Activated CD8-positive, alpha-beta T cell treated with anti-CD3 and anti-CD28 coated beads, Interleukin-2, amount 10 ng/mL, durations not matched to agents 7 days and 5 days (primary cell): ENCODE results near the gene HM13. TPM values are rescaled to one million over a fixed set of nuclear protein-coding genes. Genes with fewer than 3 reads are reported as not detected.
A peak's percentile ranks its signal among the peaks of the same experiment; 100 is the strongest.

Source experiments
- ATAC-seq: fragments of 150-1000 bp; cut with Tn5 transposase; one replicate; pipeline ENCODE4 v1.10.0; 2021; ENCODE audit warnings: moderate library complexity
- CTCF ChIA-PET: fragments of 350-600 bp; sonication (Branson Sonifier 250); formaldehyde crosslinking; loops from one replicate; lab custom pipeline; 2021; ENCODE audit warnings: antibody characterized with exemption; lab: Charles Lee
- POLR2A ChIA-PET: fragments of 350-600 bp; sonication (Branson Sonifier 250); formaldehyde crosslinking; loops from one replicate; lab custom pipeline; 2021; ENCODE audit warnings: antibody characterized with exemption; lab: Charles Lee
- DNase-seq: peaks from one replicate; pipeline ENCODE4 v3.0.0-alpha.2; 2020
- H3K27ac Mint-ChIP-seq: one replicate; pipeline ENCODE4 v1.8.0; 2021; ENCODE audit warnings: mild to moderate bottlenecking, mixed read lengths
- H3K27me3 Mint-ChIP-seq: one replicate; pipeline ENCODE4 v1.8.0; 2021; ENCODE audit warnings: low read depth, mixed read lengths
- H3K36me3 Mint-ChIP-seq: one replicate; pipeline ENCODE4 v1.8.0; 2021; ENCODE audit warnings: low read depth, mixed read lengths
- H3K4me1 Mint-ChIP-seq: one replicate; pipeline ENCODE4 v1.8.0; 2021; ENCODE audit warnings: low read depth, mixed read lengths
- H3K4me3 Mint-ChIP-seq: one replicate; pipeline ENCODE4 v1.8.0; 2021; ENCODE audit warnings: mild to moderate bottlenecking, mixed read lengths
- H3K9me3 Mint-ChIP-seq: one replicate; pipeline ENCODE4 v1.8.0; 2022; ENCODE audit warnings: mixed read lengths; ENCODE audit not compliant: insufficient read depth
- total RNA-seq, 2 experiments: library from RNA; stranded (reverse); gene quantifications; one replicate each; pipeline ENCODE4 v1.2.3, GENCODE V29; 2021

HM13 gene
- total RNA-seq, 2 experiments from 2014 or later = 117 to 127 TPM

GRCh38 chr20:31547017-31547675 is 32.9 kb downstream of the HM13 start:
- ChIA-PET CTCF (interaction anchor here (1.4 to 5.3 kb wide), 7 partner anchors 10 to 176 kb away, joined by 4 to 45 read pairs (median 5); partner anchors contain the start of gene BCL2L1), POLR2A (interaction anchor here (0.7 to 1.7 kb wide), 4 partner anchors 14 to 56 kb away, joined by 3 to 4 read pairs (median 3); no protein-coding TSS in a partner anchor)
- Mint-ChIP-seq H3K9me3 (no peaks in the 10 kb centered on the region), H3K36me3 (peaks cover 67% of the 10 kb centered on the region), H3K4me1 (peaks cover 30% of the 10 kb centered on the region), H3K27me3 (no peaks in the 10 kb centered on the region), H3K27ac (peak overlapping the region; percentile 98), H3K4me3 (peak overlapping the region; percentile 87)
- peak; percentile 87 for DNase-seq
- peak; percentile 79 for ATAC-seq

GRCh38 chr20:31547720-31548298 is 33.6 kb downstream of the HM13 start:
- Mint-ChIP-seq H3K4me1 (peaks cover 24% of the 10 kb centered on the region), H3K27ac (peak overlapping the region; percentile 98), H3K27me3 (no peaks in the 10 kb centered on the region), H3K4me3 (peak overlapping the region; percentile 87), H3K9me3 (no peaks in the 10 kb centered on the region), H3K36me3 (peaks cover 67% of the 10 kb centered on the region)
- ATAC-seq = no peak
- ChIA-PET POLR2A (interaction anchor here (1.1 to 1.7 kb wide), 3 partner anchors 14 to 55 kb away, joined by 3 to 4 read pairs (median 3); no protein-coding TSS in a partner anchor), CTCF (interaction anchor here (1.4 to 5.3 kb wide), 8 partner anchors 10 to 176 kb away, joined by 3 to 45 read pairs (median 5); partner anchors contain the start of gene BCL2L1)
- no peak for DNase-seq

DNA sequence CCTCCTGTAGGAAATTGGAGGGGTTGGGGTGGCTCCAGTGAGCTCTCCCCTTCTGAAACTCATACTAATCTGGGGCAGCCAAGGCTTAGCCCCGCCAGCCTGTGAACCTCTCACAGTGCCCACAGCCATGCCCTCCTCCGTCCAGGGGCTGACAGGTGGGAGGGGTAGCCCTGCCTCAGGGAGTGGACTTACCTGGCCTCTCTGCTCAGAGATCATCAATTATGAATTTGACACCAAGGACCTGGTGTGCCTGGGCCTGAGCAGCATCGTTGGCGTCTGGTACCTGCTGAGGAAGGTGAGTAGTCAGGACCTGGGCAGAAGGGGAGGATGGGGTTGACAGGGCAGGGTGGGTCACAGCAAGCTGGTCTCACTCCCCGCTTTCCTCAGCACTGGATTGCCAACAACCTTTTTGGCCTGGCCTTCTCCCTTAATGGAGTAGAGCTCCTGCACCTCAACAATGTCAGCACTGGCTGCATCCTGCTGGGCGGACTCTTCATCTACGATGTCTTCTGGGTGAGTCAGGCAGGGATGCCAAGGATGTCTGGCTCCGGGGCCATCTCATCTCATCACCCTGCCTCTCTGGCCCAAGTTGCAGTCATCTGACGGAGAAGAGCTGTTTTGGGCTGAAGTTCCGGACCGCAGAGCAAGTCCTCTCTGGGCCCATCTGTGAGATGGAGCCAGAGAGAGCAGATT is 34.7 kb downstream of the HM13 start:
- Mint-ChIP-seq H3K9me3 (no peaks in the 10 kb centered on the region), H3K4me3 (peak overlapping the region; percentile 87), H3K27ac (peak overlapping the region; percentile 98), H3K27me3 (no peaks in the 10 kb centered on the region), H3K4me1 (peaks cover 21% of the 10 kb centered on the region), H3K36me3 (peaks cover 63% of the 10 kb centered on the region)
- DNase-seq = no peak
- CTCF ChIA-PET = interaction anchor here (1.5 to 5.3 kb wide), 5 partner anchors 8 to 112 kb away, joined by 3 to 45 read pairs (median 4); no protein-coding TSS in a partner anchor
- POLR2A ChIA-PET = no interaction called here
- ATAC-seq = no peak

GRCh38 chr20:31549513-31549880 is 35.3 kb downstream of the HM13 start:
- POLR2A ChIA-PET = no interaction called here

DNA sequence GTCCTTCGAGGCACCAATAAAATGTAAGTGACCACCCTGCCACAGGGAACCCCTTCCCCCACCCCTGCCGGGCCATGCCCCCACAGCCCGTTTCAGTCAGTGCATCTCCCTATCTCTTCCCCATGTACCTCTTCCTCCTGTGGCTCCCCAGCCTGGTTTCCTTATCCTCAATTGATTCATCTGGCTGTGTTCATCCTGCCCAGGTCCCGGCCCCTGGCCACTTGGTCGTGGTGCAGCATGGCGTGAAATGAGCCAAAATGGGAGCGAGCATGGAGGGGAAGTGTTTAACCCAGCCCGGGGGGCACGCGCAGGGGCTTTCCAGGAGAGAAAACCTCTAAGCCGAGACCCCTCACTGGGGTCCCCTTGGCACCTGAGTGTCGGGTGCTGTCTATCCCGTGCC is 35.9 kb downstream of the HM13 start:
- Mint-ChIP-seq H3K27me3 (no peaks in the 10 kb centered on the region), H3K9me3 (no peaks in the 10 kb centered on the region), H3K4me3 (no peak overlapping the region), H3K4me1 (peaks cover 17% of the 10 kb centered on the region), H3K27ac (no peak overlapping the region), H3K36me3 (peaks cover 60% of the 10 kb centered on the region)
- POLR2A ChIA-PET = no interaction called here
- CTCF ChIA-PET = interaction anchor here (1.5 to 4.6 kb wide), 3 partner anchors 13 to 62 kb away, joined by 3 to 34 read pairs (median 17); no protein-coding TSS in a partner anchor
- ATAC-seq (no peak), DNase-seq (no peak)

More at GRCh38 chr20:31549513-31549880, 35.3 kb downstream of the HM13 start:
- Mint-ChIP-seq H3K36me3 (peaks cover 58% of the 10 kb centered on the region), H3K27me3 (no peaks in the 10 kb centered on the region), H3K9me3 (no peaks in the 10 kb centered on the region), H3K4me1 (peaks cover 18% of the 10 kb centered on the region), H3K27ac (peak overlapping the region; percentile 25), H3K4me3 (no peak overlapping the region)
- DNase-seq = no peak
- ATAC-seq = no peak
- CTCF ChIA-PET = interaction anchor here (1.5 to 5.3 kb wide), 4 partner anchors 8 to 63 kb away, joined by 3 to 45 read pairs (median 14); no protein-coding TSS in a partner anchor

GRCh38 chr20:31551163-31552081 is 37.2 kb downstream of the HM13 start:
- ATAC-seq (no peak), DNase-seq (no peak)
- CTCF ChIA-PET = interaction anchor here (0.9 to 4.6 kb wide), 6 partner anchors 9 to 172 kb away, joined by 3 to 34 read pairs (median 12); no protein-coding TSS in a partner anchor
- Mint-ChIP-seq H3K4me1 (peaks cover 13% of the 10 kb centered on the region), H3K9me3 (no peaks in the 10 kb centered on the region), H3K27ac (no peak overlapping the region), H3K4me3 (no peak overlapping the region), H3K36me3 (peaks cover 57% of the 10 kb centered on the region), H3K27me3 (no peaks in the 10 kb centered on the region)
- POLR2A ChIA-PET = no interaction called here

DNA sequence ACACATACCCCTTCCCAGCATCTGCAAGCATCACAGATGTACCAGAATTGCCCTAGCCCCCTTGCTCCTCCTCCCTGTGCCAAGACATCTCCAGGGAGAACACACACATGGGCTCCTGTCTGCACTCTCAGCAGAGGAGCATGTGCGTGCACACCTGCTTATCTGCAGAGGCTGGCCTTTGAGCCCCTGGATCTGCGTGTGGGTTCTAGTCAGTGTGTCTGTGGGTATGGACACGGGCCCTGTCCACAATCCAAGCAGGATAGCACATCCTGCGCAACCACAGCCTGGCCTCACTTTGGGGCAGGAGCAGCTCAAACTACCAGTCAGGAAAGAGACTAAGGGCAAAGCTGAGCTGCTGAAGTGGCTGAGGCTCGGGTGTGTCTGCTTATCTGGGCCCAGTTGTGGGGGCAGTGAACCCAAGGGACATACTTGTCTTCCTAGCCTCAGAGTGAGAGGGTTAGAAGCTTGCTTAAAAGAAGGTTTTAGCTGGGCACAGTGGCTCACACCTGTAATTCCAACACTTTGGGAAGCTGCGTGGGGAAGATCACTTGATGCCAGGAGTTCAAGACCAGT is 41.0 kb downstream of the HM13 start:
- H3K27me3 Mint-ChIP-seq = no peaks in the 10 kb centered on the region
- H3K36me3 Mint-ChIP-seq = peaks cover 48% of the 10 kb centered on the region
- CTCF ChIA-PET = interaction anchor here (2.2 to 23.7 kb wide), 3 partner anchors 8 to 55 kb away, joined by 8 to 901 read pairs (median 130); partner anchors contain the start of gene ID1
- peaks cover 19% of the 10 kb centered on the region for H3K4me1 Mint-ChIP-seq
- peak overlapping the region; percentile 20 for H3K27ac Mint-ChIP-seq
- DNase-seq = no peak
- no peak for ATAC-seq
- POLR2A ChIA-PET = no interaction called here
- H3K4me3 Mint-ChIP-seq = no peak overlapping the region
- H3K9me3 Mint-ChIP-seq = no peaks in the 10 kb centered on the region

DNA sequence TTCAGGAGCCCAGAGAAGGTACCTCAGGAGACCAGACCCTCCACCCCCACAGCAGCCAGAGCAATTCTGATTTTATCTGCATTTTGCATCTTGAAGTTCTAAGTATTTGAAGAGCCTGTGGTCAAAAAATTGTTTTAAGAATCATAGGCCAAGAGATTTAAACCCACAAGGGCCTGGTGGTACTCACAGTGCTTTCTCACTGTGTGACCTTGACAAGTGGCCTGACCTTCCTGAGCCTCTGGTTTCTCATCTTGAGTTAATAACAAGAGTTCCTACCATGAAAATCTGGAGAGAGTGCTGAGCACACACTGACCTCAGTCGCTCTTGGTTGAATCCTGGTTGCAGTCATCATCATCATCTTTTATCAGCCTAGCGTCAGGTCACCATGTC is 45.5 kb downstream of the HM13 start:
- ChIA-PET CTCF (interaction anchor here (0.7 to 23.7 kb wide), 15 partner anchors 8 to 169 kb away, joined by 3 to 901 read pairs (median 14); partner anchors contain the start of gene ID1), POLR2A (interaction anchor here (1.0 kb wide), 1 partner anchor 13 kb away, joined by 3 read pairs; no protein-coding TSS in a partner anchor)
- DNase-seq = no peak
- peaks cover 65% of the 10 kb centered on the region for H3K36me3 Mint-ChIP-seq
- peak overlapping the region; percentile 78 for H3K27ac Mint-ChIP-seq
- peak; percentile 11 for ATAC-seq
- no peaks in the 10 kb centered on the region for H3K27me3 Mint-ChIP-seq
- peaks cover 24% of the 10 kb centered on the region for H3K4me1 Mint-ChIP-seq
- no peak overlapping the region for H3K4me3 Mint-ChIP-seq
- no peaks in the 10 kb centered on the region for H3K9me3 Mint-ChIP-seq

DNA sequence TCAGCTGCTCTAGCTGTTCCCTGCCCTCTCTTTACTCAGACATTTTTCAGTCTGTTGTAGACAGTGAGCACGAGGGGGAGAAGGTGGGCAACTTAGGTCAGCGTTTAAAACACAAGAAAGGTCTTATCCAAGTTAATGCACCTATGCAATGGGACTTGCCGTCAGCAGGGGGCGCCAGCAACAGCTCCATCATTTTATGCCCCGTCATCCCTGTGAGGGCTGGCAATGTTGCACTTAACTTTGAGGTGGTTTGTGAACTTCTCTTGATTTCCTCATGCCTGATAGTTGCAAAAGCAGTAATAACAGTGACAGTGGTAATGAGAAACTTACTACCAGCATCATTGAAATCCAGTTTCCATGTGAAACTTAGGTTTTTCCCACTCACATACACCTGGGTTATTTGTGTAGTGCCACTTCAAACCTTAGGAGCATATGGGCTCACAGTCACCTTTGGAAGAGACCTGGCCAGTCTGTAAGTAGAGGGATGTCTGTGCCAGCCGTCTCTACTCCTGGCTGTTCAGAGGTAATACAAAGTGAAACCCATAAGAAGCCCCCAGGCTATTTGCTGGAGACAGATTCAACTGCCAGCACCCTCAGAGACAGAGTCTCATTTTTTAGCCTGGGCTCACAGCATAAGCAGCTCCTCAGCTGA is 46.0 kb downstream of the HM13 start:
- Mint-ChIP-seq H3K27ac (peak overlapping the region; percentile 78), H3K36me3 (peaks cover 61% of the 10 kb centered on the region), H3K27me3 (no peaks in the 10 kb centered on the region), H3K9me3 (no peaks in the 10 kb centered on the region), H3K4me3 (no peak overlapping the region), H3K4me1 (peaks cover 24% of the 10 kb centered on the region)
- ChIA-PET POLR2A (interaction anchor here (1.0 kb wide), 1 partner anchor 13 kb away, joined by 3 read pairs; no protein-coding TSS in a partner anchor), CTCF (interaction anchor here (0.7 to 23.7 kb wide), 18 partner anchors 9 to 168 kb away, joined by 3 to 901 read pairs (median 10); partner anchors contain the start of gene ID1)
- ATAC-seq = peak; percentile 71
- DNase-seq = peak; percentile 85
